HG03064 (cell line): ENCODE measurements around the gene UNC79.

Experiments used
- ATAC-seq: cut with Tn5 transposase; IDR thresholded peaks from one replicate; pipeline ENCODE4 v1.9.1; 2021; ENCODE audit warnings: low read depth; ENCODE audit not compliant: unreplicated experiment

The UNC79 gene

GRCh38 chr14:93720981-93721483 is 290.3 kb downstream of the UNC79 start:
- ATAC-seq = no peak

- ATAC-seq = no peak
Observed at GRCh38 chr14:93723001-93723400, 292.3 kb downstream of the UNC79 start.

DNA sequence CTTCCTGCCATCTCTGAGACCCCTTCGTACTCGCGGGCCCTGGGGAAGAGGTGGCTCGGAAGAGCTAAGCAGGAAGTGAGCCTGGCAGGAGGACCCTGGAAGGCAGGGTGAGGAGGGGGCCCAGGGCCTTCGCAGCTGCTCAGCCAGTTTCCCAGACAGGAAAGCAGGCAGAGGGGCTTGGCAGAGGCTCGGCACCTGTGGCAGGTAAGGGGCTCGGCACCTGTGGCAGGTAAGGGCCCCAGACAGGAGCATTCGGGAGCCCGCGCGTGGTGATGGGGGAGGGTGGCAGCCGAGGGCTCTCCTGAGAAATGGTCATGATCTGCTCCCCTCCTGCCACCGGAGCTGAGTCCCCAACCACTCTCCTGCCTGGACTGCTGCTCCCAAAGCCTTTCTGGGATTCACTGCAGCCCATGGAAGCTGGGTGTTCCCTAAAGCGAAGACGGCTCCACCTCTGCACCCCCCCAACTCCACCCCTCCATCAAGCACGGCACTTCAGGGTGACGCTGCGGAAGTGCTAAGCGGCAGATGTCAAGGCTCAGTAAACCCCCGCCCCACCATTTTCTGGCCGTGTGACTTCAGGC is 294.4 kb downstream of the UNC79 start:
- ATAC-seq = no peak

- no peak for ATAC-seq
Observed at GRCh38 chr14:93725993-93726392, 295.3 kb downstream of the UNC79 start.

- no peak for ATAC-seq
Observed at GRCh38 chr14:93727039-93727740, 296.5 kb downstream of the UNC79 start.

GRCh38 chr14:93727917-93728650 is 297.3 kb downstream of the UNC79 start:
- no peak for ATAC-seq

DNA sequence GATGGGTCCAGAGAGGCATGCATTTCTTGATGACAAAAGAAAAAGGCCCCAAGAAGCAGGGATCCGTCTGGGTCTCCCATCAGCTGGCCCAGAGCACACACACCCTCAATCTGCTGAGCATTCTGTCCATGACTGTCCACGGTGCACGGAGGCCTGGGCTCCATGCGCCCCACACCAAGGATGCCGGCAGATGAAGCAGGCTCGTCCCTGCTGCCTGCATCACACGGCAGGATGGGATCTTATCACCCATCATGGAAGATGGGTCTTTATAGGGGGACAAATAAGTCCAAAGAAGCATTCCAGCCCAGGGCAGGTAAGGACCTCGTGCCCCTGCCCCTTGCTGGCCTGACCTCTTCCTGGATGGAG is 297.9 kb downstream of the UNC79 start:
- no peak for ATAC-seq

DNA sequence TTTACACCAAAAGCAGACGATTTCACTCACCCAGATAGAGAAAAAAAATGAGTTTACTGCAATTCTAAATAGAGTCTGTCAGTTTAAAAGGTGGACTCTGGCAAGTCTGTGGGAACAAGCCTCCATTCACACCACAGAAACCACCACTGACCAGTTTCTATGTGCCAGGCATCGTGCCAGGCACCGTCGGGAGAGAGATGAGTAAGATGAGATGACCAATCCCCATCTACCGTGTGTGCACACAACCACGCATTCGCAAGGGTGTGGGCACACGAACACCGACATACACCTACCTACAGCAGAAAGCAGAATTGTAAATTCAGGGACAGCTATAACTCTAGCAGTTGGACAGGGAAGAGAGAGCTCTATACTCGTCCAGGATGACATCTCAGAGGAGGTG is 299.3 kb downstream of the UNC79 start:
- ATAC-seq = no peak

- ATAC-seq = no peak
Observed at GRCh38 chr14:93731753-93732152, 301.0 kb downstream of the UNC79 start.

DNA sequence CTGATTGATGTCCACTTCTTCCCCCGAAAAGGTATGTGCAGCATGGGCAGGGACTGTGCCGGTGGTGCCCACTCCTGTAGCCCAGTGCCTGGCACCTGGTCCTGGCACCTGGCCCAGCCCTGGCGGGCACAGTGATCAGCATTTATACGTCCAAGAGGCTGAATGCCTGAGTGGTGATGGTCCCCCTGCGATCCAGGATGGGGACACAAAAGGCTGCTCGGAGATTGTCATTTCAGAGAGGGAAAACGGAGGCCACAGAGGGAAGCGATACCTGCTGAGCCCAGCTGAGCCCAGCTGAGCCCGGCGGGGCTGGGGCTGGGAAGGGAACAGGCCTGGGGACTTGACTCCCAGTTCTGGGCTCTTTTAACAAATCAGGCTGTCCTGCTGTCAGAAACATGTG is 301.8 kb downstream of the UNC79 start:
- no peak for ATAC-seq

GRCh38 chr14:93733231-93733630 is 302.5 kb downstream of the UNC79 start:
- ATAC-seq = no peak

DNA sequence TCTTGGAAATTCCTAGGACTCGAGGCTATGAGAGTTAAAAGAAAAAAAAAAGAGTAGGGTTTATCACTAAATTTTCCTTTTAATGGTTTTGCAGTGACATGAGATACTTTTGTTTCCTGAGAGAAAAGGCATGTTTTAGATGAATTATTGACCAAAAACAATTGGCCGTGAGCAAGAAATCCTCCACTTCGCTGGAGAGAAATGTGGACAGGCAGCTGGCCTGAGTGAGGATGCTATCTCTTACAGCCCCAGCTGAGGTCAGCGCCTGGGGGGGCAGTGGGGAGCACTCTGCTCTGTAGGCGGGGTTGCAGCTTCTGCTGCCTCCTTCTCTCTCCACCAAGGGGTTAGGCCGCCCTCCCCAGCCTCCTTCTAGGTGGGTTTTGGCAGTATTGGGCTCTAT is 302.9 kb downstream of the UNC79 start:
- no peak for ATAC-seq

DNA sequence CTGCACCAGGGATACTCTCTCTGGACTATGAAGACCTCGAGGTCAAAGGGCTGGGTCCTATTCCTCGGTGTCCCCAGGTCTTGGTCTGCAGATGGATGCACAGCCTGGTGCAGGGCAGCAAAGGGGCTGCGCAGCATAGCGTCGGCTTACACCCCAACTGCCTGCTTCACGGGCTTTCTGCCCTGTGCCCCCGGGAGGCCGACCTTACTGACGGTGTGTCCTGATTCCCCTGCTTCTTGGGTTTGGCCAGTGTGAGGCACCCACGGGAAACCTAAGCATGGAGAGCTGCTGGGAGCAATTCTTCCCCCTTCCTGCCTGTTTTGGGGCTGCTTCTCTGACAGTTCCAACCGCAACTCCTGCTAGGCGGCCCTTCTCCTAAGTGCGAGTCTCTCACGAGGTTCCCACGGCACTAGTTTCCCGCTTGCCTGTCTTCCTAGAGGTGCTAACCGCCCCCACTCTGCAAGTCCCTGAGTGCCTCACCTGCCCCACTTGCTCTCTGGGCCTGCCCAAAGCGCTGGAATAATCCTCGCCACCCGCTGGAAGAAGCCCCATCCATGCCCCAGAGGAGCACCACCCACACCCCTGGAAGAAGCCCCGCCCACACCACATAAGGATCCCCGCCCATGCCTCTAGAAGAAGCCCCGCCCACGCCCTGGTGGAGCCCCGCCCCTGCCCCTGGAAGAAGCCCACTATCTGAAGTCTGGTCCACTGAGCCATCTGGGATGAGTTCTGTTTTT is 303.5 kb downstream of the UNC79 start:
- ATAC-seq = no peak

- ATAC-seq = no peak
Observed at GRCh38 chr14:93735206-93735605, 304.5 kb downstream of the UNC79 start.

GRCh38 chr14:93736378-93737014 is 305.8 kb downstream of the UNC79 start:
- no peak for ATAC-seq

DNA sequence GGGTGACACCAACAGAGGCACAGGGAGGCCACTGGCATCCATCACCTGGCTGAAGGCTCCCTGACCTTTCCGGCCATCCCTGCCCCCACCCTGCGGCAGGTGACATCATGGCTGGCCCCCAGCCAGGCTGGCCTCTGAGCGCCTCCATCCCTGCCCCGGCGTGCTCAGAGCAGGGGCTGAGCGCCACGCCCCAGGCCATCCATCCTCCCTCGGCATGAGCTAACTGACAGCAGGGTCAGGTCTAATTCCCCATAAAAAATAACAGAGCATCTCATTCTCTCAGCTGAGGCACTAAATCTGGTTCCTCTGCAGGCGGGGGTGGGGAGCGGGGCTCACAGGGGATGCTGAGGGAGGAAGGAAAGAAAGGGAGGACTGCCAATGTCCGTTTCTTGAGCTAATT is 306.9 kb downstream of the UNC79 start:
- no peak for ATAC-seq

GRCh38 chr14:93741556-93742230 is 311.0 kb downstream of the UNC79 start:
- no peak for ATAC-seq

- ATAC-seq = no peak
Observed at GRCh38 chr14:93742761-93743160, 312.0 kb downstream of the UNC79 start.

GRCh38 chr14:93743270-93744060 is 312.7 kb downstream of the UNC79 start:
- ATAC-seq = no peak
